Measurements from ENCODE around the gene KCNMB1.
"Not testable (repeated sequence)": the region's sequence is repeated elsewhere in the genome, so short reads cannot be mapped to it uniquely, and the experiment has no call there.

The KCNMB1 gene

GRCh38 chr5:170377027-170377426 is 12.1 kb downstream of the KCNMB1 start:
- no peak for DNase-seq (ENCODE audit: low read depth in 2 of 2)

GRCh38 chr5:170376526-170376925 is 12.6 kb downstream of the KCNMB1 start:
- DNase-seq (ENCODE audit: low read depth in 2 of 2): not testable (repeated sequence)

GRCh38 chr5:170375283-170375682 is 13.9 kb downstream of the KCNMB1 start:
- DNase-seq (ENCODE audit: low read depth in 2 of 2): no peak

- DNase-seq (ENCODE audit: low read depth in 2 of 2): no peak
Measured at GRCh38 chr5:170372971-170373370, 16.2 kb downstream of the KCNMB1 start.

- no peak for DNase-seq (ENCODE audit: low read depth in 2 of 2)
Measured at GRCh38 chr5:170368586-170368985, 20.6 kb downstream of the KCNMB1 start.

GRCh38 chr5:170366276-170366675 is 22.9 kb downstream of the KCNMB1 start:
- DNase-seq (ENCODE audit: low read depth in 2 of 2): no peak

GRCh38 chr5:170365831-170366230 is 23.3 kb downstream of the KCNMB1 start:
- no peak for DNase-seq (ENCODE audit: low read depth in 2 of 2)

GRCh38 chr5:170365011-170365410 is 24.2 kb downstream of the KCNMB1 start:
- no peak for DNase-seq (ENCODE audit: low read depth in 2 of 2)

GRCh38 chr5:170363671-170364070 is 25.5 kb downstream of the KCNMB1 start:
- DNase-seq (ENCODE audit: low read depth in 2 of 2): no peak

GRCh38 chr5:170362656-170363055 is 26.5 kb downstream of the KCNMB1 start:
- no peak for DNase-seq (ENCODE audit: low read depth in 2 of 2)

- DNase-seq (ENCODE audit: low read depth in 2 of 2): no peak
Measured at GRCh38 chr5:170362102-170362501, 27.1 kb downstream of the KCNMB1 start.

- no peak for DNase-seq (ENCODE audit: low read depth in 2 of 2)
Measured at GRCh38 chr5:170361616-170362015, 27.6 kb downstream of the KCNMB1 start.

- no peak for DNase-seq (ENCODE audit: low read depth in 2 of 2)
Measured at GRCh38 chr5:170361116-170361515, 28.1 kb downstream of the KCNMB1 start.

- DNase-seq (ENCODE audit: low read depth in 2 of 2): no peak
Measured at GRCh38 chr5:170360709-170361108, 28.5 kb downstream of the KCNMB1 start.

- no peak for DNase-seq (ENCODE audit: low read depth in 2 of 2)
Measured at GRCh38 chr5:170357955-170358444, 31.2 kb downstream of the KCNMB1 start.

GRCh38 chr5:170355601-170356098 is 33.5 kb downstream of the KCNMB1 start:
- DNase-seq (ENCODE audit: low read depth in 2 of 2): no peak

- no peak for DNase-seq (ENCODE audit: low read depth in 2 of 2)
Measured at GRCh38 chr5:170353961-170354360, 35.2 kb downstream of the KCNMB1 start.

- DNase-seq (ENCODE audit: low read depth in 2 of 2): no peak
Measured at GRCh38 chr5:170353011-170353761, 36.0 kb downstream of the KCNMB1 start.

- DNase-seq (ENCODE audit: low read depth in 2 of 2): no peak
Measured at GRCh38 chr5:170348137-170348633, 41.0 kb downstream of the KCNMB1 start.

GRCh38 chr5:170347022-170347567 is 42.1 kb downstream of the KCNMB1 start:
- DNase-seq (ENCODE audit: low read depth in 2 of 2): no peak

- no peak for DNase-seq (ENCODE audit: low read depth in 2 of 2)
Measured at GRCh38 chr5:170345971-170346370, 43.2 kb downstream of the KCNMB1 start.

- no peak for DNase-seq (ENCODE audit: low read depth in 2 of 2)
Measured at GRCh38 chr5:170343177-170343576, 46.0 kb downstream of the KCNMB1 start.

- DNase-seq (ENCODE audit: low read depth in 2 of 2): no peak
Measured at GRCh38 chr5:170342153-170342725, 46.9 kb downstream of the KCNMB1 start.

Data from fibroblast of skin of left quadriceps (primary cell).